H1 (cell line): ENCODE data around the gene ACAD10. TPM values are rescaled to one million over a fixed set of nuclear protein-coding genes. Genes with fewer than 3 reads are reported as not detected.

Experiments
- BCL11A ChIP-seq, 2 experiments: IDR thresholded peaks; one replicate each; pipeline ENCODE4 v1.6.1; 2011; ENCODE audit warnings: low read depth in 2 of 2, low read length in 2 of 2, mild to moderate bottlenecking in 2 of 2
- GABPA ChIP-seq: IDR thresholded peaks from 2 replicates; pipeline ENCODE4 v1.6.1; 2011; ENCODE audit warnings: mild to moderate bottlenecking, low read length, moderate library complexity, borderline replicate concordance; ENCODE audit not compliant: insufficient read depth
- NANOG ChIP-seq: IDR thresholded peaks from 2 replicates; pipeline ENCODE4 v1.6.1; 2011; ENCODE audit warnings: low read length, low read depth, mild to moderate bottlenecking, inconsistent platforms; ENCODE audit not compliant: insufficient read depth, poor library complexity, severe bottlenecking
- POLR2AphosphoS5 ChIP-seq: IDR thresholded peaks from 2 replicates; pipeline ENCODE4 v1.6.1; 2011; ENCODE audit warnings: low read depth, low read length
- RAD21 ChIP-seq, 2 experiments: IDR thresholded peaks in 1 of 2; conservative IDR thresholded peaks in 1 of 2; 2 replicates each; pipeline ENCODE4 v1.6.1; 2011; ENCODE audit warnings: low read depth in 2 of 2, low read length in 2 of 2, improper control_type of control experiment in 1 of 2, inconsistent platforms in 1 of 2, mild to moderate bottlenecking in 1 of 2, moderate library complexity in 1 of 2
- TAF1 ChIP-seq: IDR thresholded peaks from 2 replicates; pipeline ENCODE4 v1.6.1; 2011; ENCODE audit warnings: mild to moderate bottlenecking, low read depth, low read length
- polyA plus RNA-seq, 7 experiments: library from polyadenylated mRNA; depleted of rRNA in 3 of 7; stranded (reverse) in 5 of 7; unstranded in 2 of 7; fragments of >200 nt in 5 of 7; fragments of 200-250 nt in 2 of 7; gene quantifications; 1 replicate in 5 of 7; 2 replicates in 1 of 7; 4 replicates in 1 of 7; pipeline versions ENCODE4 v1.2.1 to v1.2.3, GENCODE V29; 2011 to 2013; ENCODE audit warnings: missing spikeins in 2 of 7, mixed read lengths in 2 of 7
- total RNA-seq: library from RNA; stranded (reverse); fragmentation: NEBNext Ultra II Directional; extraction: Animal tissue kit (Norgen Biotek cat#: 25700); gene quantifications from 2 replicates; pipeline ENCODE4 v1.2.1, GENCODE V29; 2021

ACAD10 gene
- total and polyA plus RNA-seq, 2 of the 8 experiments (the other 6 are each of a cell fraction or from before 2014, with no cell fraction given) = 17.3 to 23.3 TPM

DNA sequence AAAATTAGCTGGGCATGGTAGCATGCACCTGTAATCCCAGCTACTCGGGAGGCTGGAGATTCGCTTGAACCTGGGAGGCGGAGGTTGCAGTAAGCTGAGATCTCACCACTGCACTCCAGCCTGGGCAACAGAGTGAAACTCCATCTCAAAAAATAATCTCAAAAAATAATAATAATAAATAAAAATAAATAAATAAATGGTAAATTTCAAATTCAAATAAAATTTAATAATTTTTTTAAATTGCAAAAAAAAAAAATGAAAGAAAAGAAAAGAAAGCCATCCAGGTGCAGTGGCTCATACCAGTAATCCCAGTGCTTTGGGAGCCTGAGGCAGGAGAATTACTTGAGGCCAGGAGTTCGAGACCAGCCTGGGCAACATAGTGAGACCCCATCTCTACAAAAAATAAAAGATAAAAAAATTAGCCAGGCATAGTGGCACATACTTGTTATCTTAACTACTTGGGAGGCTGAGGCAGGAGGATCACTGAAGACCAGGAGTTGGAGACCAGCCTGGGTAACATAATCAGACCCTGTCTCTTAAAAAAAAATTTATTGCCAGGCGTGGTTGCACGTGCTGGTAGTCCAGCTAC lies 117.3 kb downstream of the ACAD10 start (continued):
- TF ChIP-seq POLR2AphosphoS5 (no peak), TAF1 (no peak), NANOG (no peak), BCL11A (IDR thresholded peaks at IDR 0.05; ENCODE audit: low read depth in 2 of 2, low read length in 2 of 2) (no peak), RAD21 (IDR thresholded peaks at IDR 0.05 in 1 of 2, conservative IDR thresholded peaks at IDR 0.05 in 1 of 2; ENCODE audit: low read depth in 2 of 2, low read length in 2 of 2) (no peak), GABPA (no peak)
